OCI-LY7 (cell line): ENCODE data around the gene NEMF. TPM values are rescaled to one million over a fixed set of nuclear protein-coding genes. Genes with fewer than 3 reads are reported as not detected.

Experiments used
- BruUV-seq: library from RNA; stranded (reverse); fragments of 400-500 nt; replicated peaks from 2 replicates; lab custom pipeline; 2021; lab: Mats Ljungman, UMichigan
- CTCF ChIA-PET: fragments of 300-600 bp; sonication (Branson Sonifier 250); formaldehyde crosslinking; loops from one replicate; lab custom pipeline; 2022; ENCODE audit warnings: antibody characterized with exemption; ENCODE audit not compliant: unreplicated experiment; lab: Charles Lee
- POLR2A ChIA-PET: fragments of 300-600 bp; sonication (Branson Sonifier 250); formaldehyde crosslinking; loops from one replicate; lab custom pipeline; 2022; ENCODE audit warnings: antibody characterized with exemption; lab: Charles Lee
- DNase-seq: peaks from one replicate; pipeline ENCODE4 v3.0.0-alpha.2; 2015; ENCODE audit warnings: low spot score
- H2AFZ ChIP-seq: fragments of 200-600 bp; sonication (generic), shearing (Covaris generic); 2 replicates; pipeline ENCODE4 v1.6.1; 2014; ENCODE audit warnings: mild to moderate bottlenecking, antibody characterized with exemption, low read length, moderate library complexity
- H3K27ac ChIP-seq: fragments of 200-600 bp; sonication (generic); 2 replicates; pipeline ENCODE4 v1.5.1; 2014; ENCODE audit warnings: mixed run types, low read depth, mild to moderate bottlenecking, moderate library complexity, low read length, inconsistent platforms; ENCODE audit not compliant: poor library complexity, severe bottlenecking
- H3K36me3 ChIP-seq: fragments of 200-600 bp; sonication (generic); 2 replicates; pipeline ENCODE4 v1.6.1; 2014; ENCODE audit warnings: mild to moderate bottlenecking, antibody characterized with exemption, low read length, moderate library complexity, mixed read lengths; ENCODE audit not compliant: insufficient read depth
- H3K4me1 ChIP-seq: fragments of 200-600 bp; sonication (generic); 2 replicates; pipeline ENCODE4 v1.5.1; 2014; ENCODE audit warnings: mild to moderate bottlenecking, low read length; ENCODE audit not compliant: insufficient read depth, poor library complexity, severe bottlenecking
- H3K4me2 ChIP-seq: fragments of 200-600 bp; sonication (generic); 2 replicates; pipeline ENCODE4 v1.6.1; 2014; ENCODE audit warnings: mild to moderate bottlenecking, low read length
- H3K4me3 ChIP-seq: fragments of 200-600 bp; sonication (generic); 2 replicates; pipeline ENCODE4 v1.5.1; 2014; ENCODE audit warnings: mild to moderate bottlenecking, low read depth, low read length; ENCODE audit not compliant: poor library complexity, severe bottlenecking
- H3K79me2 ChIP-seq: fragments of 200-600 bp; sonication (generic); 2 replicates; pipeline ENCODE4 v1.6.1; 2016; ENCODE audit warnings: low read depth, mild to moderate bottlenecking, low read length, moderate library complexity, mixed read lengths; ENCODE audit not compliant: insufficient read depth
- H3K9me2 ChIP-seq: fragments of 200-600 bp; sonication (generic); 2 replicates; pipeline ENCODE4 v1.6.1; 2016; ENCODE audit warnings: mild to moderate bottlenecking, low read length, mixed read lengths; ENCODE audit not compliant: insufficient read depth
- H3K9me3 ChIP-seq: fragments of 200-600 bp; sonication (generic); 2 replicates; pipeline ENCODE4 v1.6.1; 2014; ENCODE audit warnings: mild to moderate bottlenecking, mixed run types, low read length, mixed read lengths
- H4K20me1 ChIP-seq: fragments of 200-600 bp; sonication (generic); 2 replicates; pipeline ENCODE4 v1.6.1; 2014; ENCODE audit warnings: mild to moderate bottlenecking, antibody characterized with exemption, low read length, moderate library complexity, mixed read lengths; ENCODE audit not compliant: insufficient read depth
- EZH2phosphoT487 ChIP-seq: fragments of 200-600 bp; sonication (generic); IDR thresholded peaks from 2 replicates; pipeline ENCODE4 v1.6.1; 2018; ENCODE audit warnings: low read depth, borderline replicate concordance, mild to moderate bottlenecking, mixed run types, antibody characterized with exemption, low read length, moderate library complexity, mixed read lengths
- intact Hi-C: fragments of 100-400 bp; cut with micrococcal nuclease; formaldehyde crosslinking; loops from one replicate; pipeline ENCODE4 v1.10.0; 2022; ENCODE audit not compliant: unreplicated experiment
- small RNA-seq: library from RNA; depleted of rRNA; stranded (forward); fragments of <200 nt; gene quantifications from one replicate; pipeline ENCODE3, GENCODE V24; 2014
- total RNA-seq, 2 experiments: library from RNA; depleted of rRNA in 1 of 2; stranded (reverse); fragments of >200 nt in 1 of 2; shearing (Covaris generic) in 1 of 2; gene quantifications; 2 replicates each; pipeline ENCODE4 v1.2.3, GENCODE V29; 2014 to 2022

NEMF gene
- total RNA-seq, 2 experiments from 2014 or later: 63.2 to 79.4 TPM

DNA sequence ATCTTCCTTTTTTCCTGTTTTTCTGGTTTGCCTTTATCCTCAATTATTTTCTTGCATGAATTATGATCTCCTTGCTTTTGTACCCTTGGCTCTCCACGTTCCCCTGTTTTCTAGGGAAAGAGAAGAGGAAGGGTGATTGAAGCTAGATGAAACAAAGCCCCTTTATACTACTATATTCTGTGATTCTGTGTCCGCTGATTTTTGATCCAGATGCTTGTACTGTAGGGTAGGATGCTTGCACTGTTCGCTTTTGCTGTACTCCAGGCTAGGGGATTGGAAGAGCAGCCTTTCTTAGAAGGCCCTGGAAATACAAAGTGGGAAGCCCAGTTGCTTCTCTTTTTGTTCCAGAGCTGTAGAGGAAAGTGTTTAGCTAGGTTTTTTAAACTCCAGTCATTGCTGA is 119.7 kb downstream of the NEMF start:
- H3K27ac ChIP-seq: no peak overlapping the region
- no peaks in the 10 kb centered on the region for H3K36me3 ChIP-seq
- ChIA-PET POLR2A (interaction anchor here (0.6 to 1.0 kb wide), 3 partner anchors 17 to 704 kb away, joined by 3 to 4 read pairs (median 3); no protein-coding TSS in a partner anchor), CTCF (no interaction called here)
- H2AFZ ChIP-seq: no peak overlapping the region
- H3K4me3 ChIP-seq: no peak overlapping the region
- H3K9me2 ChIP-seq: no peaks in the 10 kb centered on the region
- BruUV-seq: no TSS peak
- intact Hi-C loops: no loop called here
- no peak for TF ChIP-seq EZH2phosphoT487
- no peaks in the 10 kb centered on the region for H4K20me1 ChIP-seq
- H3K9me3 ChIP-seq: no peaks in the 10 kb centered on the region
- DNase-seq: no peak
- H3K4me1 ChIP-seq: no peaks in the 10 kb centered on the region
- no peaks in the 10 kb centered on the region for H3K79me2 ChIP-seq
- no peak overlapping the region for H3K4me2 ChIP-seq

Small RNAs within 50 kb of the gene (small RNA-seq; reads per million reads assigned to genes)
- gene RF00019 (not detected), gene RN7SL2 (1.2 reads per million, percentile 57 among the genes with 10 or more reads in this experiment), gene RN7SL3 (not detected), gene RNU6-189P (not detected), gene RNU6-539P (not detected)

Other genes starting within 250 kb of the NEMF start
- gene RPL36AL, start 232.2 kb downstream of the NEMF start, total RNA-seq (2014; rRNA removed; shearing (Covaris generic)): 257 and 441 TPM in 2 replicates
- 306 and 313 TPM in 2 replicates for gene RPL36AL, start 232.2 kb downstream of the NEMF start, total RNA-seq (2022)
- gene MGAT2, start 232.0 kb downstream of the NEMF start, total RNA-seq (2014; rRNA removed; shearing (Covaris generic)): 79.3 and 83.5 TPM in 2 replicates
- 70.0 and 71.7 TPM in 2 replicates for gene MGAT2, start 232.0 kb downstream of the NEMF start, total RNA-seq (2022)
- gene DNAAF2, start 217.5 kb downstream of the NEMF start, total RNA-seq (2014; rRNA removed; shearing (Covaris generic)): 14.7 and 17.2 TPM in 2 replicates
- 9.7 and 11.6 TPM in 2 replicates for gene DNAAF2, start 217.5 kb downstream of the NEMF start, total RNA-seq (2022)
- 26.3 and 28.6 TPM in 2 replicates for gene POLE2, start 164.6 kb downstream of the NEMF start, total RNA-seq (2014; rRNA removed; shearing (Covaris generic))
- 30.3 and 36.8 TPM in 2 replicates for gene POLE2, start 164.6 kb downstream of the NEMF start, total RNA-seq (2022)
- 0.25 and 0.26 TPM in 2 replicates for gene KLHDC1, start 159.7 kb downstream of the NEMF start, total RNA-seq (2014; rRNA removed; shearing (Covaris generic))
- 0.37 TPM in 1 of 2 replicates, not detected in the other for gene KLHDC1, start 159.7 kb downstream of the NEMF start, total RNA-seq (2022)
- gene KLHDC2, start 84.6 kb downstream of the NEMF start, total RNA-seq (2014; rRNA removed; shearing (Covaris generic)): 55.7 and 68.0 TPM in 2 replicates
- gene KLHDC2, start 84.6 kb downstream of the NEMF start, total RNA-seq (2022): 53.7 and 64.9 TPM in 2 replicates
- gene ARF6, start 40.3 kb upstream of the NEMF start, total RNA-seq (2014; rRNA removed; shearing (Covaris generic)): 47.6 and 51.0 TPM in 2 replicates
- gene ARF6, start 40.3 kb upstream of the NEMF start, total RNA-seq (2022): 69.1 and 73.0 TPM in 2 replicates